Activated CD8-positive, alpha-beta memory T cell treated with anti-CD3 and anti-CD28 coated beads, Interleukin-2, amount 10 ng/mL, durations not matched to agents 7 days and 5 days (primary cell): ENCODE data around the gene DYSF. TPM values are rescaled to one million over a fixed set of nuclear protein-coding genes. Genes with fewer than 3 reads are reported as not detected.

Experiments used
- ATAC-seq: fragments of 150-1000 bp; cut with Tn5 transposase; one replicate; pipeline ENCODE4 v1.10.0; 2021; ENCODE audit warnings: moderate library complexity
- CTCF ChIA-PET: fragments of 350-600 bp; sonication (Branson Sonifier 250); formaldehyde crosslinking; loops from one replicate; lab custom pipeline; 2021; ENCODE audit warnings: antibody characterized with exemption; lab: Charles Lee
- DNase-seq: peaks from one replicate; pipeline ENCODE4 v3.0.0-alpha.2; 2020
- H3K27ac Mint-ChIP-seq: one replicate; pipeline ENCODE4 v1.8.0; 2021; ENCODE audit warnings: mild to moderate bottlenecking, mixed read lengths
- H3K27me3 Mint-ChIP-seq: one replicate; pipeline ENCODE4 v1.8.0; 2021; ENCODE audit warnings: mixed read lengths
- H3K36me3 Mint-ChIP-seq: one replicate; pipeline ENCODE4 v1.8.0; 2021; ENCODE audit warnings: mild to moderate bottlenecking, mixed read lengths
- H3K4me1 Mint-ChIP-seq: one replicate; pipeline ENCODE4 v1.8.0; 2021; ENCODE audit warnings: mixed read lengths
- H3K4me3 Mint-ChIP-seq: one replicate; pipeline ENCODE4 v1.8.0; 2021; ENCODE audit warnings: mild to moderate bottlenecking, moderate library complexity, mixed read lengths
- H3K9me3 Mint-ChIP-seq: one replicate; pipeline ENCODE4 v1.8.0; 2022; ENCODE audit warnings: low read depth, mixed read lengths
- total RNA-seq, 2 experiments: library from RNA; stranded (reverse); gene quantifications; one replicate each; pipeline ENCODE4 v1.2.3, GENCODE V29; 2021

Gene DYSF
- total RNA-seq, 2 experiments from 2014 or later: 7.3 to 8.9 TPM

DNA sequence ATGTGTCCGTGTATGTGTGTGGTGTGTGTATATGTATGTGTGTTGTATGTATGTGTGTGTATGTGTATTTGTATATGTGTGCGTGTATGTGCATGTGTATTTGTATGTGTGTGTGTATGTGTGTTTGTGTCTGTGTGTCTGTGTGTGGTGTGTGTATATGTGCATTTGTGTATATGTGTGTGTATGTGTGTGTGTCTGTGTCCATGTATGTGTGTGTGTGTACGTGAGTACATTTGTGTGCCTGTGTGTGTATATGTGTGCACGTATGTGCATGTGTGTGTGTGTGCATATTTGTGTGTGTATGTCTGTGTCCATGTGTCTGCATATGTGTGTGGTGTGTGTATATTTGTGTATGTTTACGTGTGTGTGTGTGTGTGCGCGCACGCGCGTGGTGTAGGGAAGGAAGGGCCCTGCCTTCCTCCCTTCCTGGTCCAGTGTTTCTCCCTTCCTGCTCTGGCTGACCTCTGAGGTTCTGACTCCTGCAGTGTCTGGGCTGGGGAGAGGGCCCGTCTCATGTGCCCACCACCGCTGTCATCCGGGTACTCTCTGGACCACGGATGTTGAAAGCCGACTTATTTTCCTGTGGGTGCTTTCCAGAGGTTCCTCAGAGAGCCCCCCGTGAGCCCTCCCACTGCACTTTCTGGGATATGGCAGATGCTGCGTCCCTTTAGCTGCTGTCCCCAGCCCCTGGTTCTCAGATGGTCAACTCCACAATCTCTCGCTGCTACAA lies 209.5 kb downstream of the DYSF start:
- H3K4me3 Mint-ChIP-seq: no peak overlapping the region
- CTCF ChIA-PET: no interaction called here
- H3K27ac Mint-ChIP-seq: no peak overlapping the region
- no peak for ATAC-seq
- DNase-seq: no peak
- no peaks in the 10 kb centered on the region for H3K4me1 Mint-ChIP-seq
- H3K27me3 Mint-ChIP-seq: no peaks in the 10 kb centered on the region
- H3K36me3 Mint-ChIP-seq: peaks cover 9% of the 10 kb centered on the region
- H3K9me3 Mint-ChIP-seq: peaks cover 6% of the 10 kb centered on the region

DNA sequence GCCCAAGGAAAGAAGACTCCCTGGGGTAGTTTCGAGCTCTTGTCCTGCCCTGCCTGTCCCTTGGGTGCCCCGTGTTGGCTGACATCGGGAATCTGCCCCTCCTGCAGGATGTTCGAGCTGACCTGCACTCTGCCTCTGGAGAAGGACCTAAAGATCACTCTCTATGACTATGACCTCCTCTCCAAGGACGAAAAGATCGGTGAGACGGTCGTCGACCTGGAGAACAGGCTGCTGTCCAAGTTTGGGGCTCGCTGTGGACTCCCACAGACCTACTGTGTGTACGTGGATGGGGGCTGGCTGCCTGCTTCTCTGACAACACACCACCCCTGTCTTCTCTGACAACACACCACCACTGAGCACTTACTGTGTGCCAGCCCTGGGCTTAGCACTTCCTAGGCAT lies 210.8 kb downstream of the DYSF start:
- Mint-ChIP-seq H3K36me3 (peaks cover 1% of the 10 kb centered on the region), H3K27me3 (no peaks in the 10 kb centered on the region), H3K27ac (no peak overlapping the region), H3K4me1 (no peaks in the 10 kb centered on the region), H3K4me3 (no peak overlapping the region), H3K9me3 (no peaks in the 10 kb centered on the region)
- DNase-seq (no peak), ATAC-seq (no peak)
- CTCF ChIA-PET: no interaction called here

DNA sequence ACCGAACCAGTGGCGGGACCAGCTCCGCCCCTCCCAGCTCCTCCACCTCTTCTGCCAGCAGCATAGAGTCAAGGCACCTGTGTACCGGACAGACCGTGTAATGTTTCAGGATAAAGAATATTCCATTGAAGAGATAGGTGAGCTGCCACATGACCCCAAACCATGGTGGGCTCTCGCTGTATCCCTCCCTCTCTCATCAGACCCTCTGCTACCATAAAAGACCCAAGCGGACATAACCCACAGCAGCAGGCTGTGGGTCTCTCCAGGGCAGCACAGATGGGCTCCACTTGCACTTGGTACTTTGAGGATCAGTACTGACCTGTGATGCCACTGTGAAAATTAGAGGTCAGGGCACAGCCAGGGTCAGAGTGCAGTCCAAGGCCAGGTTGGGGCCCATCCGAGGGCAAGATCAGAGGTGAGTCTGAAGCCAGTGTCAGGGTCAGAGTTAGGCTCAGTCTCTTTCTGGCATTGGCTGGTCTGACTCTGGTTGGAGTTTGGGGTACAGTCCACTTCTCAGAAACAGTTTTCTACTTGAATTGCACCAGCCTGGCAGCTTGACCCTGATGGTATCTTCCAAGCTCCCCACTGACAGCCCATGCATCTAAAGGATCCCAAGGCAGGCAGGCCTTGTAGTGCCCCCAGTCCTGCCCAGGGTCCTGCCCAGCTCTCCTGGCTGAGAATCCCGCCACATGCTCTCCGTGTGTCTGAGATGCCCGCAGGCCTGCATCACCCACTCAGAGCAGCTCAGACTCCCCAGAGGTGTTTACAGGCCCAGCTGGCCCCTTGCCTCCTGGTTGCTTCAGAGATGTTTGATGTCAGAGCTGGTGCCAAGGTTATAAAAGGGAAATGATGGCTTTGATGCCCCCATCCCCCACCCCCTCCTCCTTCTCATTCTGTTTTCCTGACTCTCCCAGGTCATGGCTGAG lies 212.1 kb downstream of the DYSF start:
- CTCF ChIA-PET: no interaction called here
- Mint-ChIP-seq H3K4me3 (no peak overlapping the region), H3K27ac (no peak overlapping the region), H3K4me1 (no peaks in the 10 kb centered on the region), H3K9me3 (no peaks in the 10 kb centered on the region), H3K27me3 (no peaks in the 10 kb centered on the region), H3K36me3 (no peaks in the 10 kb centered on the region)
- DNase-seq (no peak), ATAC-seq (no peak)

DNA sequence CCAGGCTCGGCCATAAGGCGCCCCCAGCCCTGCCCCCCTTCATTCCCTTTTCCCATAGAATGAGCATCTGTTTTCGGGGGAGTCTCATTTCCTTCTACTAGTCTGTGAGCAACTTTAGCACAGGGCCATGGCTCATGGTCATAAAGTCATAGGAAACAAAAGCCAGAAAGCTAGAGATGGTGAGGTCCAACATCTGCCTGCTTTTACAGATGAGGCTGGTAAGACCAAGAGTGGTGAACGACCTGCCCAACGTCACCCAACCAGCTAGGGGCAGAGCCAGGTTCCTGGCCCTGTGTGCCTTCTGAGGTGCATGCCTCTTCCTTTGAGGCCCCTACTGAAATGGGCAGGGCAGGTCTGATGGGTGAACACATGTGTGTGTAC lies 212.7 kb downstream of the DYSF start:
- Mint-ChIP-seq H3K27me3 (no peaks in the 10 kb centered on the region), H3K4me3 (no peak overlapping the region), H3K4me1 (no peaks in the 10 kb centered on the region), H3K9me3 (no peaks in the 10 kb centered on the region), H3K27ac (no peak overlapping the region), H3K36me3 (no peaks in the 10 kb centered on the region)
- CTCF ChIA-PET: no interaction called here
- DNase-seq: no peak
- ATAC-seq: no peak

DNA sequence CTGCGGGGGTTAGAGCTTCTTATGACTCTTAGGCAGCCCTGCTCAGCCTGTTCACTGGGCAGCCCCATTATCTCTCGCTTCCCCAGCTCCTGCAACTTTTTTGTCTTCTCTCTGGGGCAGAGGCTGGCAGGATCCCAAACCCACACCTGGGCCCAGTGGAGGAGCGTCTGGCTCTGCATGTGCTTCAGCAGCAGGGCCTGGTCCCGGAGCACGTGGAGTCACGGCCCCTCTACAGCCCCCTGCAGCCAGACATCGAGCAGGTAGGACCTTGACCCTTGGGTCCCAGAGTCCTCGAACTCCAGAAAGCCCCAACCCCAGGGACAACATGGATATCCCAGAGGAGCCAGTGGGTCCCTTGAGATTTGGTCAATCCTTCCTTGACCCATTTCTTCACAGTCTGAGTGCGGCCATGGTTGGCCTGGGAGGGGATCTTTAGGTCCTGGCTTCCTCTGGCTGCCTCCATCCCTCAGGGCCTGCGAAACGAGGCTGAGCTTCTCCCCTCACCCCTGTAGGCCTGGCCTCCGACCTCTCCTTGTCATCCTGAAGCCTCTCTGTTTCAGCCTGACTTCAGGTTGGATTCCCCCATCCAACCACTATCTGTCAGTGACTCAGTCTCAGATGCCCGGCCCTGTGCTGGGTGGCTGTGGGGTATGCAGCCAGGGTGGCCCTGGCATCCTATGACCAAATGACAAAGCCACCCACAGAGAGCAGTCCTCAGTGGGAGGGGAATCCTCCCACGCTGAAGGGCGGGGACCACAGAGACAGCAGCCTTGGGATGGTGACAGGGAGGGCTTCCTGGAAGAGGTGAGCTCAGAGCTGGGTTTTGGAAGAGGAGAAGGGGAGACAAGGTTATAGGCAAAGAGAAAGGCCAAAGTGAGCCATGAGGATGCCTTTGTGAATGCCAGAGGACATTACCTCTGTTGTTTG lies 214.2 kb downstream of the DYSF start:
- H3K4me3 Mint-ChIP-seq: no peak overlapping the region
- H3K36me3 Mint-ChIP-seq: no peaks in the 10 kb centered on the region
- H3K27ac Mint-ChIP-seq: no peak overlapping the region
- no peaks in the 10 kb centered on the region for H3K4me1 Mint-ChIP-seq
- ATAC-seq (no peak), DNase-seq (no peak)
- H3K27me3 Mint-ChIP-seq: no peaks in the 10 kb centered on the region
- no peaks in the 10 kb centered on the region for H3K9me3 Mint-ChIP-seq
- CTCF ChIA-PET: no interaction called here

DNA sequence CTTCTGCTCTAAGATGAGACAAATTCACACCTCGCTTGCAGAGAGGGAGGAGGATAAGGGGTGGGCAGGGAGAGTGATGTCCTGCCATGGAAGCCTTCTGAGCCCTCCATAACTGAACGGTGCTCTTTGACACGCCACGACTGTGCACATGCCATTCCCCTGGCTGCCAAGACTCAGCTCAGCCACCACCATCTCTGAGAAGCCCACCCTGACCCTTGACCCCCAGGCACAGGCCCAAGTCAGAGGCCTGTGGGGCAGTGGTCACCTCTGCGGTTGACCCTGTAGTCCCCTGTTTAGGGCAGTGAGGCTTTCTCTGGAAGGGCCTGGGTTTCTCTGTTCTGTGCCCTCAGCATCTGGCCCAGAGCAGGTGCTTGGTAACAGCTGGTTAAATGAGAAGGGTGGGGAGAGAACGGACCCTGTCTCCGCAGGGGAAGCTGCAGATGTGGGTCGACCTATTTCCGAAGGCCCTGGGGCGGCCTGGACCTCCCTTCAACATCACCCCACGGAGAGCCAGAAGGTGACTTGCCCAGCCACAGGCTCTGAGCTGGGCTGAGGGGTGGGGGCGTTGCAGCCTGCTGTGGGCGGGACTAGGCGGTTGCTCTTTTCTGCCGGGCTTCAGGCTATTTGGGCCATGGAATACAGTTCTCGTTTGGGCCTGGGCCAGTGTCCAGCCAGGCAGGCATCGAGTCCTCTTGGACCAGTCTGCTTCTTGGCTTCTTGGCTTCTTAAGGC lies 215.1 kb downstream of the DYSF start:
- H3K27ac Mint-ChIP-seq: no peak overlapping the region
- H3K36me3 Mint-ChIP-seq: no peaks in the 10 kb centered on the region
- no peaks in the 10 kb centered on the region for H3K9me3 Mint-ChIP-seq
- CTCF ChIA-PET: no interaction called here
- DNase-seq: no peak
- H3K4me1 Mint-ChIP-seq: no peaks in the 10 kb centered on the region
- no peak for ATAC-seq
- no peak overlapping the region for H3K4me3 Mint-ChIP-seq
- no peaks in the 10 kb centered on the region for H3K27me3 Mint-ChIP-seq

DNA sequence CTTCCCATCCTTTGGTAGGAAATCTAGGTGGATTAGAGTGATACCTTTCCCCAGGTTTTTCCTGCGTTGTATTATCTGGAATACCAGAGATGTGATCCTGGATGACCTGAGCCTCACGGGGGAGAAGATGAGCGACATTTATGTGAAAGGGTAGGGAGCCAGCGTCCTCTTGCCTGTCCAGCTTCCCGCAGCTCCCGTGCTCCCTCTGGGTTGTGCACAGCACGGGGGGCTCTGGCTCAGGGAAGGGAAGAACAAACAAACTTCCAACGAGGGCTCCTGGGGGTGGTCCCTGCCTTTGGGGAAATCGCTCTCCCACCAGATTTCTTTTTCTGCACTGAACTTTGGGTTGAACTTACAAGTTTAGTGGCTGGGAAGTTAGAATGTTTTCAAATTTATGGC lies 215.7 kb downstream of the DYSF start:
- H3K27ac Mint-ChIP-seq: no peak overlapping the region
- no peaks in the 10 kb centered on the region for H3K36me3 Mint-ChIP-seq
- DNase-seq (no peak), ATAC-seq (no peak)
- CTCF ChIA-PET: no interaction called here
- no peaks in the 10 kb centered on the region for H3K9me3 Mint-ChIP-seq
- H3K4me1 Mint-ChIP-seq: no peaks in the 10 kb centered on the region
- no peak overlapping the region for H3K4me3 Mint-ChIP-seq
- no peaks in the 10 kb centered on the region for H3K27me3 Mint-ChIP-seq

DNA sequence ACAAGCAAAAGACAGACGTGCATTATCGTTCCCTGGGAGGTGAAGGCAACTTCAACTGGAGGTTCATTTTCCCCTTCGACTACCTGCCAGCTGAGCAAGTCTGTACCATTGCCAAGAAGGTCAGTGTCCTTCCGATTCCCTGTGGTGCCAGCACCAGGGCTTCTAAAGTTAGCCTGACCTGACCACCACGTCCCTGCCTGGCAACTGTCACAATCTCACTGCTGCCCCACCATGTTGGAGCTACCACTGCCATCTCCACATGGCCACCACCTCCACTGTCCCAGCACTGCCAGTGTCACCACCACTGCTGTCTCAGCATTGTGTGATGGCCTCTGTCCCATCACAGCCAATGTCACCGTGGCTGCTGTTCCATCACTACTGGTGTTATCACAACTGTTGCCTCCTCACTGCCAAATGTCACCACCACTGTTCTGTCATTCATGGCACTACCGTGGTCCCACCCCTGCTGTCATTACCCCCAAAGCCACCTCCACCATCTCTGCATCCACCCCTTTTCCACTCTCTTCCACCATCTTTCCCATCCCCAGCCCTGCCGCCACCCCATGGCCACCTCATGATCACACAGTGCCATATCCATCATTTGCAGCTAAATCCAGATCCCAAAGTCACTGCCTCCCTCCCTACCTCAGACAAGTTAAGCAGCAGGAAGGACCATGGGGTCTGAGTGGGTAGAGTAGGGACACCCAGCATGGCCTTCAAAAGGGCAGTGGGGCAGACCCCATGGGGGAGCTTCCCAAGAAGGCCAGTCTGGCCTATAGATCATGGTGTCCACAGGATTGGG lies 216.5 kb downstream of the DYSF start:
- no peaks in the 10 kb centered on the region for H3K36me3 Mint-ChIP-seq
- ATAC-seq: no peak
- no peaks in the 10 kb centered on the region for H3K27me3 Mint-ChIP-seq
- no peak for DNase-seq
- CTCF ChIA-PET: no interaction called here
- H3K27ac Mint-ChIP-seq: no peak overlapping the region
- no peak overlapping the region for H3K4me3 Mint-ChIP-seq
- no peaks in the 10 kb centered on the region for H3K9me3 Mint-ChIP-seq
- H3K4me1 Mint-ChIP-seq: no peaks in the 10 kb centered on the region

DNA sequence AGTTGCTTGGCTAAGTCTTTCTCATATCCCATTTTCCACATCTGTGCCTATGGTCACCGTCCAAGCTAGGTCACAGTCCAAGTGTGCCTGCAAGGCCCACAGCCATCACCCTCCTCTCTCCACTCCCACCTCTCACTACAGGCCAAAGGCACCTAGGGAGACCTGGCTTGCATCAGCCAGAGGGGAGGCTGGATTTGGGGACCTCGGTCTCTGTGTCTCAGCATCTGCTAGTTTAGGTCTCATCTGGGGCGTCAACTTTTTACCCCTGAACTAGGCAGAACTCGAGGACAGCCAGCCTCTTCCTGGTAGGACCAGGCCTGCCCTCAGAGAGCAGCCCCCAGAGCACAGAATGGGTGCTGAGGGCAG lies 217.1 kb downstream of the DYSF start:
- no peak overlapping the region for H3K27ac Mint-ChIP-seq
- no peaks in the 10 kb centered on the region for H3K36me3 Mint-ChIP-seq
- CTCF ChIA-PET: no interaction called here
- no peaks in the 10 kb centered on the region for H3K27me3 Mint-ChIP-seq
- no peak for ATAC-seq
- DNase-seq: no peak
- H3K4me1 Mint-ChIP-seq: no peaks in the 10 kb centered on the region
- no peaks in the 10 kb centered on the region for H3K9me3 Mint-ChIP-seq
- no peak overlapping the region for H3K4me3 Mint-ChIP-seq

DNA sequence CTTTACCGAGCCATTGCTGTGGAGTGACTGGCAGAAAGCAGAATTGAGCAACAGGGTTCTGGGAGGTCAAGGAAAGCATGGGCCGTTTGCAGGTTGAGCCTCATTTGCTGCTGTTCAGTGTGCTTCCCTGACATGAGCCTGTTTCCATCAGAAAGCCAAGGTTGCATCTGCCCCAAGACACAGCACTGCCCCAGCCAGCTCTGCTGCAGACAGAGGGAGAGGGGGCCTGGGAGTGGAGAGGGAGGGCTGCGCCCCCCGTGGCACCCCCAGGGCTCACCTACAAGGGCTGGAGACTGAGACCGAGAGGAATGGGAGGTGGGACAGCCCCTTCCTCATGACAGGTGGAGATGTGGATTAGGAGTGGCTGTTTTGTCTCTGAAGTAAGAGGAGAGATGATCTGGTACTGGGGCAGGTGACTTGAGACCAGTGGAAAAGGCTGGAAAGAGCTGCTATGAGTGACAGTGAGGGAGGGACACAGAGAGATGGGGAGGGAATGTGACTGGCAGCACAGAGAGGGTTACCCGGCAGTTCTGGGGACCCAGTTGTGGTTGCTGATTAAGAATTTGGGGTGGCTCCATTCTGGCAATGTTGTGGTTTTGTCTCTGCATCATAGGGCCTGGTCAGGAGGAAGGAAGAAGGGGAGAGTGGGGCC lies 218.0 kb downstream of the DYSF start:
- Mint-ChIP-seq H3K27me3 (no peaks in the 10 kb centered on the region), H3K9me3 (no peaks in the 10 kb centered on the region), H3K4me1 (no peaks in the 10 kb centered on the region), H3K36me3 (no peaks in the 10 kb centered on the region), H3K4me3 (no peak overlapping the region), H3K27ac (no peak overlapping the region)
- DNase-seq (no peak), ATAC-seq (no peak)
- CTCF ChIA-PET: no interaction called here

DNA sequence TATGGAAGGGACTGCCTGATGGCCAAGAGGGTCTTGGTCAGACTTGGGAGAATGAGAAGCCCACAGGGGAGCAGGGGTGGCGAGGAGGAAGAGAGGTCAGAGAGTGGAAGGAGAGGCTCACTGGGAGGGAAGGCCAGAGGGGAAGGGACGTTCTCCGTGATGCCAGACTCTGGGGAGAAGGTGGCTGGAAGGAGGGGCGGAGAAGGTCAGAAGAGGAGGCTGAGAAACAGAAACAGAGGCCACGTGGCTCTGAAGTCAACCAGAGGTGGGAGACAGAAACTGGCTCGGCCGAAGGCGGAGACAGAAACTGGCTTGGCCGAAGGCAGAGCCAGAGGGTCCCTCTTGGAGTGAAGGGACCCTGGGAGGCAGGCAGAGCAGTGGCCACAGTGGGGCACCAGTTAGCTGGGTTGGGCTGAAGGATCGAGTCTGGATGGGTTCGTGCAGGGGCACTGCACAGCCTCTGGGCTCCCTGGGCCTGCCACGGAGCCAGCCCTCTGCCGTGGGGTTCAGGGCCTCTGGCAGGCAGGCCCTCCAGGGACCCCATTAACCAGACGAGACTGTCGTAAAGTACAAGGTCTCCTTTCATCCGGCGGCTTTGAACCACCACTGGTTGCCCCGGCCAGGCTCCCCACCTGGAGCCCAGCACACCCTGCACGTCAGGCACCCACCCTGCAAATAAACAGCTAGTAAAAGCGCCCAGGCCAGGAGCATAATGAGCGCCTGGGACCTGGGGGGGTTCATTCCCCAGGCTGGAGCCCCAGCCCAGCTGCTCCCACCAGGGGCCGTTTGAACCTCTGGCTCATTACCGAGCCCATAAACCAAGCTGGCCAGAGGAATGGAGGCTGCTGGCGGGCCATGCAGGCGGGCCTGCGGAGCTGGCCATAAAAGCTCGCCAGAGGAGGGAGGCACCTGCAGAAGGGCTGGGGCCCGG lies 218.8 kb downstream of the DYSF start:
- Mint-ChIP-seq H3K27ac (no peak overlapping the region), H3K27me3 (no peaks in the 10 kb centered on the region), H3K4me1 (no peaks in the 10 kb centered on the region), H3K9me3 (no peaks in the 10 kb centered on the region), H3K4me3 (no peak overlapping the region), H3K36me3 (no peaks in the 10 kb centered on the region)
- CTCF ChIA-PET: no interaction called here
- ATAC-seq: no peak
- DNase-seq: no peak
